ENCODE data around the gene BOLA2B. TPM values are rescaled to one million over a fixed set of nuclear protein-coding genes. Genes with fewer than 3 reads are reported as not detected.
"Not testable (repeated sequence)": the region's sequence is repeated elsewhere in the genome, so short reads cannot be mapped to it uniquely, and the experiment has no call there.

Gene BOLA2B
- total RNA-seq, 1 donor from 2014 or later, result 131 TPM

DNA sequence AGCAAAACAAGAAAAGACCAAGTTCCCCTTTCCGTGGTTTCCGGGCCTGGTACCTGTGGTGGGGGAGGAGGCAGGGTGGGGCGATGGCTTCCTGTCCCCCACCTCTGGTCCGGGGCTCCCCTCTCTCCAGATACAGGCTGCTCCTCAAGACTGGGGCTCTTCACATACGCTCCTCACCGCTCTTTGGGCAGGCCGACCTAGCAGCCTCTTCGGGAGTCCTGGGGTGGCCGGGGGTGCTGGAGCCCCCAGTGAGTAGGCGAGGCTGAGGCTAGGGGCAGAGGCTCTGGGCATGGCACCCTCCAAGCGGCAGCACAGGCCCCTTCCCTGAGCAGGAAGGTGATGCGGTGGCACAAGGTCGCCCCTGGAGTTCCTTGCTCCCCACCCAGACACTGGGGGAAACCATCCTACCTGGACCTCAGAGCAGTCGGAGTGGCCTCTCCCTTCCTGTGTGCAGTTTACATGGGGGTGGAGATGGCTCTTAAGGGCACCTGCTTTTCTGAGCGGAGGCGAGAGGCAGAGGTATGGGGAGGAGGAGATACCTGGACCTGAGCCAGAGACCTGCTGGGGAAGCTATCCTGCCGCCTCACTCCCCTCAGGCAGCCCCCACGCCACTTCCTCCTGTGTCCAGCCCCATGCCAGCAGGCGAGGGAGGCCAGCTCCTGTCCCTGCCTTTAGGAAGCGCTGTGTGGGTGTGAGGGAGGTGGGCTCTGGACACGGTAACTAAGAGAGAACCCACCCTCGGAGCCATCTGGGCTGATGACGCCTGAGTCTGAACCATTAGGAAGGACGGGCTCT lies 9.2 kb downstream of the BOLA2B start:
- peak; percentile 24 for ATAC-seq

DNA sequence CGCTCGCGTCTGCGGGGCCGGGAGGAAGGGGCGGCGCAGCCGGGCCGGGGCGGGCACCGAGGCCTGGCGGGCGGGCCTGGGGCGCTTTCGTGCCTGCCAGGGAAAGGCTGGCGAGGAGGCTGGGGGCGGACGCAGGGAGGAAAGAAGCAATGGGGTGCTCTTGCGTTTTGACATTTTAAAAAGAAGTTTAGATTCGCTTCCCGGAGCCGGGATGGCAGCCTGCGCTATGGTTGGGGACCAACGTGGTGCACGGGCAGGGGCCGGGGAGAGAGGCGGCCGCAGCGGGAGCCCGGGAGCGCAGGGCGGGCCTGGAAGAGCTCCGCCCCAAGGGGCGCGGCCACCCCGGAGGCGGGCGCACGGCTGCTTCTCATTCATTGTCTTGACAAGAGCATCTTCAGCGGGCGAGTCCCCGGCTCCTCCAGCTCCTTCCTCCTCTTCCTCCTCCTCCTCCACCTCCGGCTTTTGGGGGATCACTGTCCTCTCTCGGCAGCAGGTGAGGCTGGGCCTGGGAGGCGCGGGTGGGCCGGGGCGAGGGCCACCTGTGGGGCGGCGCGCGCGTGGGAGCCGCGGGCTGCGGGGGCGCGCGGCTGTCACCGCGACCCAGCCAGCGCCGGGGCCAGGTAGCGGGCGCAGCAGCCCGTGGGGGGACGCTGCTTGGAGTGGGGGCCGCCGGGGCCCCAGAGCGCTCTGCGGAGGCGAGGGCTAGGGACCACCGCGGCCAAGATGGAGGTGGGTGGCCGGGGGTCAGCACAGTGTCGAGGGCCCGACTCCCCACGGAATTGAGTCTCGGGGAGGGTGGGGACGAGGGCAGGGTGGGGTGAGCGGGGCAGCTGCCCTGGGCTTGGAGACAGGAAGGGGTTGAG lies 10.0 kb downstream of the BOLA2B start, which contains the start of gene CORO1A:
Gene CORO1A, plus strand, starts transcription at position 370 of the 863 bp plus-strand sequence. CDS start 1,608 bp downstream, outside the sequence.
- peak; percentile 51 for ATAC-seq

DNA sequence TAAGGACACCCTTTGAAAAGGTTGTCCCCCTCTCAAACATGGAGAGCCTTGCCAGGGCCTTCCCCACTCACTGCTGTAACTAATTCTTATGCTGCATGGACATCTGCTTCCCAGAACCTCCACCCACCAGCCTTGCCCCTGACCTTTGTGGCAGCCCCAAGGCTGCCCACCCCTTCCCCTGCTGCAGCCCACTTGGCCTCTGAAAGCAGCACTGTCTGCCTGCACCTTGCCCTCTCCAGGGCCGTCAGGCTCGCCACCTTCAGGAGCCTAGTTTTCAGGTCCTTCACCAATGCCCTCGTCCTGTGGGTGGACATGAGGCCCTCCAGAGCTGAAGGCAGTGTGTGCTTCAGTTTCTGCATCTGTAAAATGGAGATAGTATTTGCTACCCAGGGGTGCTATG lies 12.7 kb downstream of the BOLA2B start:
- no peak for ATAC-seq

DNA sequence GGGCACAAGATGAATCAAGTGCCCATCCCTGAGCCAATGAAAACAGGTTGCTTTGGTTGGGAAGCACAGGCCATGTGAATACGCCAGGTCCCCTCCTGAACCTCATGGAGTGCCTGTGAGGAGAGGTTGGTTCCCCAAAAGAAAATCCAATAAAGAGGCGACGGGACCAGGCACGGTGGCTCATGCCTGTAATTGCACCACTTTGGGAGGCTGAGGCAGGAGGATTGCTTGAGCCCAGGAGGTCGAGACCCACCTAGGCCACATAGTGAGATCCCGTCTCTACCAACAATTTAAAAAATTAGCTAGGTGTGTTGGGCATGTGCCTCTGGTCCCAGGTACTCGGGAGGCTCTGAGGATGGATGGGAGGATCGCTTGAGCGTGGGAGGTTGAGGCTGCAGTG lies 13.5 kb downstream of the BOLA2B start:
- no peak for ATAC-seq

DNA sequence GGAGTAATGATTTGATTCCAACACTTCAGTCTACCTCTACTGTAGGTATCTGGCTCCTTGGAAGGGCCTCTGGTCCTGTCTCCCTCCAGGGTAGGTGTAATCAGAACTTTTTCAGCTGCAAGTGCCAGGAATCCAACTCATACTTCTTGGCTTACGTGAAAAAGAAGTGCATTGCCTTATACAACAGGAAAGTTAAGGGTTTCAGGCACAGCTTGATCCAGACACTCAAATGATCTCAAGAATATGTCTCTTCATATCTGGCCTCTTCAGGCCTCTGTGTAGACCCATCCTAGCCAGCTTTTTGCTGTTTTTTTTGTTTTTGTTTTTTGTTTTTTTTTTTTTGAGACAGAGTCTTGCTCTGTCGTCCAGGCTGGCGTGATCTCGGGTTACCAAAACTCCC lies 14.3 kb downstream of the BOLA2B start:
- ATAC-seq, result no peak

DNA sequence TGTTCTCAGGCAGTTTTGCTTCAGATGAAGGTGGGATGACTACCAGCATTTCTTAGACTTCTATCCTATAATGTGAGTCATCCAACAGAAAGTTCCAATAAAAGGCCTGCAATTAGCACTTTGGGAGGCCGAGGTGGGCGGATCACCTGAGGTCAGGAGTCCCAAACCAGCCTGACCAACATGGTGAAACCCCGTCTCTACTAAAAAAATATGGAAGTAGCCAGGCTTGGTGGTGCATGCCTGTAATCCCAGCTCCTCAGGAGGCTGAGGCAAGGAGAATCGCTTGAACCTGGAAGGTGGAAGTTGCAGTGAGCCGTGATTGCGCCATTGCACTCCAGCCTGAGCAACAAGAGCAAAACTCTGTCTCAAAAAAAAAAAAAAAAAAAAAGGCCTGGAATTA lies 16.6 kb downstream of the BOLA2B start:
- not testable (repeated sequence) for ATAC-seq

DNA sequence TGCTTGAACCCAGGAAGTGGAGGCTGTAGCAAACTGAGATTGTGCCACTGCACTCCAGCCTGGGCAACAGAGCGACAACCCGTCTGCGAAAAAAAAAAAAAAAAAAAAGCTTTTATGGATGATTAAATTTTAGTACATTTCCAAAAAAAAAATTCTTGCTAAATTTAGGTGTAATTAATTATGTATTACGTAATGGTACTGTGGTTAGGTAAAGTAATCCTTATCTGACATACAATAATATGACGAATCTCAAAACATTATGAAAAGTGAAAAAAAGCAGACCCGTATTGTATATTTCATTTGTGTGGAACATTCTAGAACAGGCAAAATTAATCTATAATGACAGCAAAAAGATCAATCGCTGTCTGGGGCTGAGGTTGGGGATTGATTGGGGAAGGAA lies 20.4 kb downstream of the BOLA2B start:
- ATAC-seq, result no peak

DNA sequence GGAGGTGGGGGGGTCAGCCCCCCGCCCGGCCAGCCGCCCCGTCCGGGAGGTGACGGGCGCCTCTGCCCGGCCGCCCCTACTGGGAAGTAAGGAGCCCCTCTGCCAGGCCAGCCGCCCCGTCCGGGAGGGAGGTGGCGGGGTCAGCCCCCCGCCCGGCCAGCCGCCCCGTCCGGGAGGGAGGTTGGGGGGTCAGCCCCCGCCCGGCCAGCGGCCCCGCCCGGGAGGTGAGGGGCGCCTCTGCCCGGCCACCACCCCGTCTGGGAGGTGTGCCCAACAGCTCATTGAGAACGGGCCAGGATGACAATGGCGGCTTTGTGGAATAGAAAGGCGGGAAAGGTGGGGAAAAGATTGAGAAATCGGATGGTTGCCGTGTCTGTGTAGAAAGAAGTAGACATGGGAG lies 23.3 kb downstream of the BOLA2B start:
- not testable (repeated sequence) for ATAC-seq

DNA sequence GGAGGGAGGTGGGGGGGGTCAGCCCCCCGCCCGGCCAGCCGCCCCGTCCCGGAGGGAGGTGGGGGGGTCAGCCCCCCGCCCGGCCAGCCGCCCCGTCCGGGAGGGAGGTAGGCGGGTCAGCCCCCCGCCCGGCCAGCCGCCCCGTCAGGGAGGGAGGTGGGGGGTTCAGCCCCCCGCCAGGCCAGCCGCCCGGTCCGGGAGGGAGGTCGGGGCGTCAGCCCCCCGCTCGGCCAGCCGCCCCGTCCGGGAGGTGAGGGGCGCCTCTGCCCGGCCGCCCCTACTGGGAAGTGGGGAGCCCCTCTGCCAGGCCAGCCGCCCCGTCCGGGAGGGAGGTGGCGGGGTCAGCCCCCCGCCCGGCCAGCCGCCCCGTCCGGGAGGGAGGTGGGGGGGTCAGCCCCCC lies 24.1 kb downstream of the BOLA2B start:
- not testable (repeated sequence) for ATAC-seq

DNA sequence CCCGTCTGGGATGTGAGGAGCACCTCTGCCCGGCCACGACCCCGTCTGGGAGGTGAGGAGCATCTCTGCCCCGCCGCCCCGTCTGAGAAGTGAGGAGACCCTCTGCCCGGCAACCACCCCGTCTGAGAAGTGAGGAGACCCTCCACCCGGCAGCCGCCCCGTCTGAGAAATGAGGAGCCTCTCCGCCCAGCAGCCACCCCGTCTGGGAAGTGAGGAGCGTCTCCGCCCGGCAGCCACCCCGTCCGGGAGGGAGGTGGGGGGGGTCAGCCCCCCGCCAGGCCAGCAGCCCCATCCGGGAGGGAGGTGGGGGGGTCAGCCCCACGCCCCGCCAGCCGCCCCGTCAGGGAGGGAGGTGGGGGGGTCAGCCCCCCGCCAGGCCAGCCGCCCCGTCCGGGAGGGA lies 24.7 kb downstream of the BOLA2B start:
- not testable (repeated sequence) for ATAC-seq

DNA sequence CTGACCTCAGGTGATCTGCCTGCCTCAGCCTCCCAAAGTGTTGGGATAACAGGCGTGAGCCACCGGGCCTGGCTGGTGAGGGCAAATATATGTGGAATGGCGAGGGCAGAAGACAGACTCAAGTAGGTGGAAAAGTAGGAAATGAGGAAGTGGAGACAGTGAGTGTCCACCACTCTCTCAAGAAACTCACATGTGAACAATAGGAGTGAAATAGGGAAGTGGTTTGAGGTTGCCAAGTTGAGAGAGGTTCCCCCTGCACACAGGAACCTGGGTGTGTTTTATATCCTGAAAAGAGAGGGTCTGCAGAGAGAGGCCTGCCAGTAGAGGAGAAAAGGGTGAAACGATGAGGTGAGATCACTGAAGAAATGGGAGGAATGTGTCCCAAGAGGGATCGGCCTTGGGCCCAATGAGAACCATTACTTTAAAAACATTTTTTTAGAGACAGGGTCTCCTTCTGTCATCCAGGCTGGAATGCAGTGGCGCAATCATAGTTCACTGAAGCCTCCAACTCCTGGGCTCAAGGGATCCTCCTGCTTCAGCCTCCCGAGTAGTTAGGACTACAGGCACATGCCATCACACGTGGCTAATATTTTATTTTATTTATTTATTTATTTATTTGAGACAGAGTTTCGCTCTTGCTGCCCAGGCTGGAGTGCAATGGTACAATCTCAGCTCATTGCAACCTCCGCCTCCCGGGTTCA lies 27.1 kb downstream of the BOLA2B start:
- ATAC-seq, result peak; percentile 51

DNA sequence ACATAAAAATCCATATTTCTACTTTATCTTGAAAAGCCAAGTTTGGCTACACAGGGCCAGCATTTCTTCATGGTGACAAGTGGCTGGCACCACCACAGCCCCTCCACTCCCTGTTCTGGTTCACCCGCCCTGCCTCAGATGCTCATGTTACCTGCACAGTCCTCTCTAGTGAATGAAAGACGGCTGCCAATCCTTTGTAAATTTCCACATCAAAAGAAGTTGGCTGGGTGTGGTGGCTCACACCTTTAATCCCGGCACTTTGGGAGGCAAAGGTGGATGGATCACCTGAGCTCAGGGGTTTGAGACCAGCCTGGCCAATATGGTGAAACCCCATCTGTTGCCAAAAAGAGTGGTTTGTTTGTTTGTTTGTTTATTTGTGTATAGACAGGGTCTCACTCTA lies 29.9 kb downstream of the BOLA2B start:
- no peak for ATAC-seq

DNA sequence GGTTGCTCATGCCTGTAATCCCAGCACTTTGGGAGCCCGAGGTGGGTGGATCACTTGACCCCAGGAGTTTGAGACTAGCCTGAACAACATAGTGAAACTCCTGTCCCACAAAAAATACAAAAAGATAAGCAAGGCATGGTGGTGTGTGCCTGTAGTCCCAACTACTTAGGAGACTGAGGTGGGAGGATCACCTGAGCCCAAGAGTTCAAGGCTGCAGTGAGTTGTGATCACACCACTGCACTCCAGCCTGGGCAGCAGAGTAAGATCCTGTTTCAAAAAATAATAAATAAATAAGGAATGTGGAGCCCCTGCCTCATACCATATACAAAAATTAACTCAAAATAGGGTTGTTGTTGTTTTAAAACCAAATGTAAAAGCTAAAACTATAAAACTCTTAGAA lies 36.3 kb downstream of the BOLA2B start:
- no peak for ATAC-seq

DNA sequence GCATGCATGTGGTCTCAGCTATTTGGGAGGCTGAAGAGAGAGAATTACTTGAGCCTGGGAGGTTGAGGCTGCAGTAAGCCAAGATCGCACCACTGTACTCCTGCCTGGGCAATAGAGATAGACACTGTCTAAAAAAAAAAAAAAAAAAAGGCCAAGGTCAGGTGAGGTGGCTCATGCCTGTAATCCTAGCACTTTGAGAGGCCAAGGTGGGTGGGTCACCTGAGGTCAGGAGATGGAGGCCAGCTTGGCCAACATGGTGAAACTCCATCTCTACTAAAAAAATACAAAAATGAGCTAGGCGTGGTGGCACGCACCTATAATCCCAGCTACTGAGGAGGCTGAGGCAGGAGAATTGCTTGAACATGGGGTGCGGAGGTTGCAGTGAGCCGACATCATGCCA lies 38.3 kb downstream of the BOLA2B start:
- ATAC-seq, result no peak

DNA sequence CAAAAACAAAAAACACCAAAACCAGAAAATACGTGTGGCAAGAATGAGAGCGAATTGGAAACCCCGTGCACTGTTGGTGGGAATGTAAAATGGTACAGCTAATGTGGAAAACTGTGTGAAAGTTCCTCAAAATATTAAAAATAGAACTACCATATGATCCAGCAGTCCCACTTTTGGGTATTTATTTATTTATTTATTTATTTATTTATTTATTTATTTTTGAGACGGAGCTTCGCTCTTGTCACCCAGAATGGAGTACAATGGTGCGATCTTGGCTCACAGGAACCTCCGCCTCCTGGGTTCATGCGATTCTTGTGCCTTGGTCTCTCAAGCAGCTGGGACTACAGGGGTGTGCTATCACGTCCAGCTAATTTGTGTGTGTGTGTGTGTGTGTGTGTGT lies 40.9 kb downstream of the BOLA2B start:
- ATAC-seq, result no peak

DNA sequence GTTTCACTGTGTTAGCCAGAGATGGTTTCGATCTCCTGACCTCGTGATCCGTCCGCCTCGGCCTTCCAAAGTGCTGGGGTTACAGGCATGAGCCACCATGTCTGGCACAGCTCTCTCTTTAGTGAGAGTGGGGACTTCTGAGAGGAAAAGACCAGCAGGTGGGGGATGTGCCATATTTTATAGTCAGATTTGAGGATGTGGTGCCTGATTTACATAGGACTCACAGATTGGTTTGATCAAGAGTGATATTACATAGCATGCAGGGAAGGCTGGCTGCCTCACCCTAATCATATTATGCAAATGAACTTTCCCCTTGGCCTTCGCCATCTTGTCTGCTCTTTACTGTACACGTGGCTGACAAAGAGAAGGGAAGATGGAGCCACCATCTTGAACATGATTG lies 42.4 kb downstream of the BOLA2B start:
- ATAC-seq, result no peak

DNA sequence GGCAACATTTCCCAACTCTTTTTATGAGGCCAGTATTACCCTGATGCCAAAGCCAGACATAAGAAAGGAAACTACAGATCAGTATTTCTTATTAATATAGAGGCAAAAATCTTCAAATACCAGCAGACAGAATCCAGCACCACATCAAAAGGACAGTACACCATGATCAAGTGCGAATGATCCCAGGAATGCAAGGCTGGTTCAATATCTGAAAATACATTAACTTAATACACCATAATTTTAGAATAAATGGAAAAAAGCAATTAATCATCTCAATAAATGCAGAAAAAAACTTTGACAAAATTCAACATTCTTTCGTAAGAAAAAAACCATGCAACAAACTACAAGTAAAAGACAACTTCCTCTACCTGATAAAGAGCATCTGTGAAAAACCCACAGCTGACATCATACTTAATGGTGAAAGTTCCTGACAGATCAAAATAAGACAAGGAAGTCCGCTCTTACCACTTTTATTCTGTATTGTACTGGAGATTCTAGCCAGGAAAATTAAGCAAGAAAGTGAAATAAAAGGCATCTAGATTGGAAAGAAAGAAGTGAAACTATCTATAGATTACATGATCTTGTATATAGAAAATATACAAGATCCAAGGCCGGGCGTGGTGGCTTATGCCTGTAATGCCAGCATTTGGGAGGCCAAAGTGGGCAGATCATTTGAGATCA lies 44.1 kb downstream of the BOLA2B start:
- ATAC-seq, result no peak

DNA sequence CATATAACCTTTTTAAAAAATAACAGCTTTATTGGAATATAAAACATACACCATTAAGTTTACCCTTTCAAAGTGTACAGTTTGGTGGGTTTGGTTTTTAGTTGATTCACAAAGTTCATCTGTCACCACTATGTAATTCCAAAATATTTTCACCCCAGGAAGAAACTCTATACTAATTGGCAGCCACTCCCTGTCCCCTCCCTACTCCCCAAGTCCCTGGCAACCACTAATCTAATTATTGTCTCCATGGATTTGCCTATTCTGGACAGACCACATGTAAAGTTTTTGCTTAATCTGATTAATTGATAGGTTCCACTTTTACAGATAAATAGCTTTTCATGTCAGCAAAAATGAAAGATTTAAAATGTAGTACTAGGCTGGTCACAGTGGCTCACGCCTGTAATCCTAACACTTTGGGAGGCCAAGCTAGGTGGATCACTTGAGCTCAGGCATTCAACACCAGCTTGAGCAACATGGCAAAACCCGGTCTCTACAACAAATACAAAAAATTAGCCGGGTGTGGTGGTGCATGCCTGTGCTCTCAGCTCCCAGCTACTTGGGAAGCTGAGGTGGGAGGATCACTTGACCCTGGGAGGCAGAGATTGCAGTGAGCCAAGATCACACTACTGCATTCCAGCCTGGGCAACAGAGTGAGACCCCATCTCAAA lies 45.5 kb downstream of the BOLA2B start:
- no peak for ATAC-seq

DNA sequence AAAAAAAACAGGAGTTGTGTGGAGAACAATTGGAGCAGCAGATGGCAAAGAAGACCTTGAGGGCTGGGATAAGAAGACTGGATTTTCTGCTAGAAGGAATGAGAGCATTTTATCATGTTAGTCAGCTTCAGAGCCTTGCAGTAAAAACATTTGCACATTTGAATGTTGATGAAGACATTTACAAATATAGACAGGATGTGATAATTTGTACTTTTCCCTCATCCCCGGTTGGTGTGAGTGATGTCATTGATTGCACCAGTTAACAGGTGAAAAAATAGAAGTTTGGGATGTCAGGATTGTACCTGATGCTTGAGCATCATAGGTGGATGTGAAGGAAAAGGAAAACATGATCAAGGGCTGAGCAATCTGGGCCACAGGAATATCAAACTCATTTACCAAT lies 47.8 kb downstream of the BOLA2B start:
- no peak for ATAC-seq

DNA sequence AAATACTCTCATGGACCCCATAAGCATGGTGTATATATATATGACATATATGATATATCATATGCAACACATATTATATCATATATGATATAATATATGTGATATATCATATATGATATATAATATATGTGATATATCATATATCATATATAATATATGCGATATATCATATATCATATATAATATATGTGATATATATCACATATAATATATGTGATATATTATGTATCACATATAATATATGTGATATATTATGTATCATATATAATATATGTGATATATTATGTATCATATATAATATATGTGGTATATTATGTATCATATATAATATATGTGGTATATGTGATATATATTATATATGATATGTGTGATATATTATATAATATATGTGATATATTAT lies 48.5 kb downstream of the BOLA2B start:
- no peak for ATAC-seq

DNA sequence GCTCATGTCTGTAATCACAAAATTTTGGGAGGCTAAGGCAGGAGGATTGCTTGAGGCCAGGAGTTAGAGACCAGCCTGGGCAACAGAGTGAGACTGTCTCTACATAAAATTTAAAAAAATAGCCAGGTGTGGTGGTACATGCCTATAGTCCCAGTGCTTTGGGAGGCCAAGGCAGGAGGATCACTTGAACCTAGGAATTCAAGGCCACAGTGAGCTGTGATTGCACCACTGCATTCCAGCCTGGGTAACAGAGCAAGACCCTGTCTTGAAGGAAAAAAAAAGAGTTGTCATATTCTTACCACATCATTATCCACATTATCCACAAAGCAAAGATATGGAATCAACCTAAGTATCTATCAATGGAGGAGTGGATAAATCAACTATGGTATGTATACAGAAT lies 49.4 kb downstream of the BOLA2B start:
- no peak for ATAC-seq

DNA sequence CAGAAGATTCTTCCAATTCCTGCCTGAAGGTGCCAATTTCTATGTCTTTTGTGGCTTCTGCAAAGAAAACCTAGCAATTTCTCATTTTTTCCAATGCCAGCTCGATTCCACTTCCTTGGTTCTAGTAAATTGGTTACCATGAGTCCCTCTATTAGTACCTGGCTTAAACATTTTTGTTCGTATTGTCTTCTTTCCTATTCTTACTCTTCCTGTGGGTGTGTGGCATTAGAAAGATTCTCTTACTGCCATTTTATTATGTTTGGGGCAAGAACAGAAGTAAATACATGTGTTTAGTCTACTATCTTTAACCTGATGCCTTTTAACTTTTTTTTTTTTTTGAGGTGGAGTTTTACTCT lies 50.1 kb downstream of the BOLA2B start:
- no peak for ATAC-seq

Measured in esophagus mucosa (tissue), 1 donor.